GM21825 (cell line): ENCODE results near the gene REM2.

Experiments
- ATAC-seq: cut with Tn5 transposase; IDR thresholded peaks from one replicate; pipeline ENCODE4 v1.9.1; 2021; ENCODE audit warnings: mild to moderate bottlenecking, moderate library complexity; ENCODE audit not compliant: unreplicated experiment

Gene REM2

DNA sequence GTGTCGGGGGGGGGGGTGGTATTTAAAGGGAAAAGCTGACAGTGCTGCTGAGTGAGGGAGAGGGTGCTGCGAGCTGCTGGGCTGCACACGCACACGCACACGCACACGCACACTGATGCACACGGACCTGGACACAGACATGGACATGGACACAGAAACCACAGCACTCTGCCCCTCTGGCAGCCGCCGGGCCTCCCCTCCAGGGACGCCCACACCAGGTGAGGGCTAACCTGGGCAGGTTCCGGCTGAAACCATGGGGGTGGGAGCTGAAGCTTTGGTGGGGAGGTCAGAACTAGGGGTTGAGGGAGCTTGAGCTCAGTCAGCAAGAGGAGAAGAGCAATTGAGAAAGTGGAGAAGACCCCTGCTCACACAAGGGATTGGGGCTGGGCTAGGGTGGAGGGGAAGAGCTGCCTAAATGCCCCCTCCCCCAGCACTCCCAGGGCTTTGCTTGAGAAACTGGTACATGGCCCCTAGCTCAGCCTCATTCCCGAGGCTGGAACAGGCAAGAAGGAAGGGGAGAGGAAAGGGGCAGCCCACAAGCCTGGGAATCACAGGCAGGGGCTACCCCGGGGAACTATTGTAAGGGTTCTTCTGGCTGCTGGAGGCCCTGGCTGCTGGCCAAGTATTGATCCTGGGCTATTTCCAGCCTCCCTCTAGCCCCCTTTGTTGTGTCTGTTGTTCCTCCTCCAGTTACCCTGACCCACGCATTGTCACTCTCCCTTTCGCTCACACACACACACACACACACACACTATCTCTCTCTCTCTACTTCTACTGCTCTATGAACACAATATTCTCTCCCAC, at the start of gene REM2:
Gene REM2, plus strand, starts transcription at position 50 of the 804 bp plus-strand sequence. Its CDS starts 66 bp downstream, at position 116.
- no peak for ATAC-seq

- ATAC-seq, result no peak
Observed at GRCh38 chr14:22835505-22835904, 47.5 kb upstream of the REM2 start.

GRCh38 chr14:22836301-22837113, 46.5 kb upstream of the REM2 start, which contains the start of gene MMP14:
Gene MMP14 (plus strand): TSS chr14:22836585. CDS start chr14:22836818, 233 bp downstream.
- no peak for ATAC-seq

DNA sequence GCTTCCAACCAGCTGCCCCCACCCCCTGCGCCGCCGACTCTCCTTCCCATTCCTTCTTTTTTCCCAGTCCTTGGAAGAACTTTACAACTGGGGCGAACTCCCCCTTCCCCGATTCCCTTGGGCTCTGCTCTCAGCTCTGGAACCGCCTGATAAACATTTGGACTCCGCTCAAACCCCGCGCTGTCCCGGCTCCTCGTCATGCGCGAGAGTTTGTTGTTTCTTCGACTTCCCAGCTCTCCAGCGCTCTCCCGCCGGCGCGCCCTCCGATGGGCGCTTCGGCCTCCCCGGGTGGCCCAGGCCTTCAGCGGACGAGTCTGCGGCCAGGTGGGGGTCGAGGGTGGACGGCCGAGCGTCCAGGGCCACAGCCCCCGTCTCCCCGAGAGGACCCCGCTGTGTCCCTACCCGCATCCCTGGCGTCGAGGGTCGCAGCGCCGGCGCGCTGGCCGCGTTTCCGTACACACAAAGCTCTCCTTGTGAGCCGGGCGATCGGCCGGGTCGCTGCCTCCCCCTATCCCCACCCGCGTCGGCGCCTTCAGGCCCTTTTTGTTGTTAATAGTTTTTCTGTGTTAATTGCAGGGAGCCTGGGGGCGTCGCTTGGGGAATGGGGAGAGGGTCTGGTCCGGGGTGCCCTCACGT, 45.8 kb upstream of the REM2 start:
- no peak for ATAC-seq

- ATAC-seq, result no peak
Observed at GRCh38 chr14:22837750-22838538, 45.1 kb upstream of the REM2 start.

DNA sequence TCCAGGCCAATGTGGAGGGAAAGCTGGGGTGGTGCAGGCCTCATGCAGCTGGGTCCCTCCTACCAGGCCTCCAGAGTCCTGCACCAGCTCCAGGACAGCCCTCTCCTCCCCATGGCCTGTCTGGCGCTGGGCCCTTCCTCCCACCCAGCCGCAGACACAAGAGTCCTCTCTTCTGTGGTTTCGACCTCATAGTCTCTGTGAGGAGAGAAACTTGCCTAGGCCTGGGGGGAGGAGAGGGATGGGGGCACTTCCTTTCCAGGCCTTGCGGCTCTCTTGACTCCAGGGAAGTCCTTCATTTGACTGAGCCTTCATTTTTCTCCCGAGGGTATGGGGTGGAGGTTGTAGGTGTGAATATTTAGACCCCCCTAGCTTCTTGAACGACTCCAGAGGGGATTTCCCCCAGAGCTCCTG, 44.4 kb upstream of the REM2 start:
- no peak for ATAC-seq

DNA sequence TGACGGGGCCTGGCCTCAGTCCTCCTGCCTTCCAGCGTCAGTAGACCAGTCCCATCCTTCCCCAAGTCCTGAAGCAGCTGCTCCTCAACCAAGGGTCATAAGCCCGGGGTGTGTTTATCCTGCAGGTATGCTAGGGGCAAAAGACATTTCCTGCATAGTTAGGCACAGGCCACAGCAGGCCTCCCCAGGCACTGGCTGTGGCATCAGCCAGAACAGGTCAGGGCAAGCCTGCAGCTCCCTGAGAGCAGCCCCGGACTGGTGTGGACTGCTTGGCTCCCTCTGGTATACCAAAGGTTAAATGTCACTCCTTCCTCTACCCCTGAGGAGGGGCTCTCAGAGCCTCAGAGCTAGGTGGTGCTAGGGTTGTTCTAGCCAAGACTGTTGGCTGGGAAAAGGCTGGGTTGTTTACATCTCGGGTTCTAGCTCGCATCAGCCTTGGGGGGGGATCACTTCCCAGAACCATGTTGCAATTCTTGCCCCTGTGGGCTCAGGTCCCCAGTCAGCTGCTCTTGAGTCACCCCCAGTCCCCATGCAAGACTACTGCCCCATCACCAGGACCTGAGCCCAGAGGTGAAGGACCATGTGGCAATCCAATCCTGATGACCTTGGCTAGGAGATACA, 43.8 kb upstream of the REM2 start:
- ATAC-seq, result no peak

DNA sequence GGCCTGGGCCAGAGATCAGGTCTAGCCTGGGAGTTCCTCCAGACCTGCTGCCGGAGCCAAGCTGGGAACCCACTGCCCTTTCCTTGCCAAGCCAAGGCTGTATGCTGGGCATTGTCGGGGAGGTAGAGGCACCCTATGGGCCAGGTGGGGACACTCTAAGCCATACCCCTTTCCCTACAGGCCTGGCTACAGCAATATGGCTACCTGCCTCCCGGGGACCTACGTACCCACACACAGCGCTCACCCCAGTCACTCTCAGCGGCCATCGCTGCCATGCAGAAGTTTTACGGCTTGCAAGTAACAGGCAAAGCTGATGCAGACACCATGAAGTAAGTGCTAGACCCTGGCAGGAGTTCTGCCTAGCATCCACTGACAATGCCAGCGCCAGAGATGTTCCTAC, 41.7 kb upstream of the REM2 start:
- no peak for ATAC-seq

GRCh38 chr14:22841769-22842168, 41.3 kb upstream of the REM2 start:
- ATAC-seq, result no peak

- no peak for ATAC-seq
Observed at GRCh38 chr14:22842211-22843122, 40.6 kb upstream of the REM2 start.

GRCh38 chr14:22843123-22843925, 39.7 kb upstream of the REM2 start:
- ATAC-seq, result no peak

GRCh38 chr14:22844221-22845102, 38.6 kb upstream of the REM2 start:
- ATAC-seq, result no peak

GRCh38 chr14:22845103-22845394, 38.0 kb upstream of the REM2 start:
- ATAC-seq, result no peak

DNA sequence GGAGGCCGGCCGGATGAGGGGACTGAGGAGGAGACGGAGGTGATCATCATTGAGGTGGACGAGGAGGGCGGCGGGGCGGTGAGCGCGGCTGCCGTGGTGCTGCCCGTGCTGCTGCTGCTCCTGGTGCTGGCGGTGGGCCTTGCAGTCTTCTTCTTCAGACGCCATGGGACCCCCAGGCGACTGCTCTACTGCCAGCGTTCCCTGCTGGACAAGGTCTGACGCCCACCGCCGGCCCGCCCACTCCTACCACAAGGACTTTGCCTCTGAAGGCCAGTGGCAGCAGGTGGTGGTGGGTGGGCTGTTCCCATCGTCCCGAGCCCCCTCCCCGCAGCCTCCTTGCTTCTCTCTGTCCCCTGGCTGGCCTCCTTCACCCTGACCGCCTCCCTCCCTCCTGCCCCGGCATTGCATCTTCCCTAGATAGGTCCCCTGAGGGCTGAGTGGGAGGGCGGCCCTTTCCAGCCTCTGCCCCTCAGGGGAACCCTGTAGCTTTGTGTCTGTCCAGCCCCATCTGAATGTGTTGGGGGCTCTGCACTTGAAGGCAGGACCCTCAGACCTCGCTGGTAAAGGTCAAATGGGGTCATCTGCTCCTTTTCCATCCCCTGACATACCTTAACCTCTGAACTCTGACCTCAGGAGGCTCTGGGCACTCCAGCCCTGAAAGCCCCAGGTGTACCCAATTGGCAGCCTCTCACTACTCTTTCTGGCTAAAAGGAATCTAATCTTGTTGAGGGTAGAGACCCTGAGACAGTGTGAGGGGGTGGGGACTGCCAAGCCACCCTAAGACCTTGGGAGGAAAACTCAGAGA, 37.0 kb upstream of the REM2 start:
- ATAC-seq, result no peak

- no peak for ATAC-seq
Observed at GRCh38 chr14:22846811-22847307, 36.2 kb upstream of the REM2 start.

DNA sequence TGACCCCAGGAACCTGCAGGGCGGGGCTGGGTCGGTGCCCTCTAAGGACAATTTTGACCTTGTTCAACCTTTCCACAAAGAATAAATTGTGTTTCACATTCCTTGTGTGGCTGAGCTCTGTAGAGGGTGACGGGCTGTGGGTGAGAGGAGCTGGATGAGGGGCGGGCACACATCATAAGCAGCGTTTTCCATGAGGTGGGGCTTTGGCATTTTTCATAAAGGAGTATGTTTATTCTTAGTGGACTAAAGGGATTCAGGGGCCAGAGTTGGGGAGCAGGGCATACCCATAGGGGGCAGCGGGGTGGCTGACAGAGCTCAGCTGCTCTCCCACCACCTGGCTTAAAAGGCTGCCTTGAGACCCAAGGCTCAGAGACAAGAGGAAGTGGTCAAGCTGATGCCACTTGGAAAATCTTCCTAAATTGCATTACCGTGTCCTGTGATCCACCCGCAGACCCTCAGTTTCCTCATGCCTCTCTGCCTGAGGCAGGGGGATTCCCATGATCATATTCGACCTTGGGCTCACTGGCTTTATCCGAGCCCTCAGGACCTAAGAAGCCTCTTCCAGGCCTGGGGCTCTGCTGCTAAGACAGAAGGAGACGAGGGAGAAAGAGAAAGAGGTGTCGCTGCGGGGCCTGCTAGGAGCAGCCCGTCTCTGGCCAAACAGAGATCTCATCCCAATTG, 35.2 kb upstream of the REM2 start:
- no peak for ATAC-seq
